HCEC 1CT (cell line): ENCODE measurements around the gene ADCY4.
A peak's percentile ranks its signal among the peaks of the same experiment; 100 is the strongest.

Experiments
- DNase-seq: peaks from one replicate; pipeline ENCODE4 v3.0.0-alpha.2; 2017

The ADCY4 gene

DNA sequence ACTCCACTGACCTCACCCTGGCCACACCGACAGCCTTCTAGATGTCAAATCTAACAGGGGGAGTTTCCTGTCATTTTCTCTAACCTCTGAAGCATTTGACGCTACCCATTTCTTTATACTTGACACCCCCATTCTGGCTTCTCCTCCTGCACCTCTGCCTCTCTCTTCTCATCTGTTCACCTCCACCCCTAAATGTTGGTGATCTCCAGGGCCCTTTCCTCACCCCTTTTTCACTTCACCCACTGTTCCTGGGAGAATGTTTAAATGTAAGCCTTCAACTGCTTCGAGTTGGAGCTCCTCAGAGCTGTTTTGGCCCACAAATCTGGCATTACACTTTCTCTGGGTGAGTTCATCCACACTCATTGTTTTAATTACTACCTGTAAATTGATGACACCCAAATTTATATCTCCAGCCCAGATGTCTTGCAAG, 63.0 kb downstream of the ADCY4 start:
- DNase-seq, result no peak

DNA sequence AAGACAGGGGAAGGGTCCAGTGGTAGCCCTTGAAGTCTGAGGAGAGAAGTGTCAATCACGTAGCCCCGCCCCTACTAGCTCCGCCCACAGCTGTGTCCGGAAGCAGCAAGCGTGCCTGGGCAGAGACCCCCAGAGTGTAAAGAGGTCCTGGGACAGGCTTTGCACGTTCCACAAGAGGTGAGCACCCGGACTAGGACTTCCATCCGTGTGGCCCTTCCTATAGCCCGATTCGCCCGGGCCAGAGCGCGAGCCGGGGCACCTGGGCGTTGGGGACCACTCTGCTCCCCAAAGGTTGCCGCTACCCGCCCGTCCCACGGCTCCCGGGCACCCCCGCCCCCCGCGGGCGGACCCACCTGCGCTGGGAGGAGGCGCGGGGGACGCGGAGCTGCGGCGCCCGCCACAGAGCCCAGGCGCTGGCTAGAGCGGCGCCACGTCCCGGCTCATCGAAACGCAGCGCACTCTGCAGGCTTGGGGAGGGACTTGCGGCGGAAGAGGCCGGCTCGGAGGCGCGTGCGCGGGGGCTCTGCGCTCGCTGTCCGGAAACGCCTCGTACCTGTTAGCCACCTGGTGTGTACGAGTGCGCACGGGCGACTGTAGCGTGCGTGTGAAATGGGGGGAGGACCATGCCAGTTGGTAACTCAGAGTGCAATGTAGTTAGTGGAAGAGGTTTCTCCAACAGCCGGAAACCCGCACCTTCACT, 63.6 kb downstream of the ADCY4 start, which contains the start of gene RABGGTA:
Gene RABGGTA (minus strand): TSS at position 464 of the 700 bp plus-strand sequence. CDS start 482 bp downstream, outside the sequence.
- DNase-seq, result peak; percentile 88

DNA sequence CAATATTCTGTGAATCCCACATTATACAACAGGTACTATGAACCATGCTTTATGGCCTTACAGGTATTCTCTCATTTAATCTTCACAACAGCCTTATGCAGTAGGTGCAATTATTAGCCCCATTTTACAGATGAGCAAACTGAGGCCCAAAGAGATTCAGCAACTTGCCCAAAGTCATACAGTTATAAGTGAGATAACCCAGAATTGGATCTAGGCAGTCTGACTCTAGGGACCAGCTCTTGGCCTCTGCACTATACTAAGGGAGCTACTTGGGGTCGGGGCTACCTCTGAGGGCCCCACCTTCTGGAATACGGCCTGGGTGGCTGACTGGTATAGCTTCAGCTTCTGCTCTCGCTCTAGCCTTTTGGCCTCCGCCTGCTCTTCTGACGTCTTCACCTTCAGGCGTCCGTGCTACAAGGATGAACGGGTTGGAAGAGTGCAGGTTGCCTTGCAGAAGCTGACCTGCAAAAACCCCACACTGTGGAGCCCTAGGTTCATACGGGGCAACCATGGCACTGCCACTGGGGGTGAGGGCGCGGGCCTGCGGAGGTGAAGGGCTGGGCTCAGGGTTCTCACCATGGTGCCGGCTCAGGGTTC, 64.2 kb downstream of the ADCY4 start:
- DNase-seq, result no peak

DNA sequence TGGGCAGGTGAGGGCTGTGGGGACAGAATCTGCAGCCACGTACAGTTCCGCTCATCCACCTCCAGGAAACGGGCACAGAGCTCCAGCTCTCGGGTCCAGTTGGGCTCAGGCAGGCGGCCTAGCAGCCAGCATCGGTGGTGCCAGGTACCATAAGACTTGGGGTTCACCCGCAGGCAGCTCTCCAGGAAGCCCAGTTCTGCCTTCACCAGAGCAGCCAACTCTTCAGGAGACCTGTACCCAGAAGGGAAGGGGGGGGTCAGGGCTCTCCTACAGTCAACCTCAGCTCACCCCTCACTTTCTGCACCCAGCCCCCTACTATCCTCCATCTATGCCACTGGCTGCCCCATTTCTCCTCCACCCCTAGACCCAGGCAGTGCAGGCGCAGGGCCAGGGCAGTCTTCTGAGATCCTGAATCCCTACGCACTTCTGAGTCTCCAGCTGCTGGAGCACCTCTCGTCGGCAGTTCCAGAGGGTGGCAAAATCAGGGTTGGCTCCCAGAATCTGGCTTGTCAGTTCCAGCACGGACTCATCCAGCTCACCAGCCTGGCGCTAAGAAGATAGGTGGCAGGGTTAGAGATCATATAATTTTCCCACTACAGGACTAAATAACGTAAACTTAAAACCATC, 64.8 kb downstream of the ADCY4 start:
- DNase-seq, result no peak

DNA sequence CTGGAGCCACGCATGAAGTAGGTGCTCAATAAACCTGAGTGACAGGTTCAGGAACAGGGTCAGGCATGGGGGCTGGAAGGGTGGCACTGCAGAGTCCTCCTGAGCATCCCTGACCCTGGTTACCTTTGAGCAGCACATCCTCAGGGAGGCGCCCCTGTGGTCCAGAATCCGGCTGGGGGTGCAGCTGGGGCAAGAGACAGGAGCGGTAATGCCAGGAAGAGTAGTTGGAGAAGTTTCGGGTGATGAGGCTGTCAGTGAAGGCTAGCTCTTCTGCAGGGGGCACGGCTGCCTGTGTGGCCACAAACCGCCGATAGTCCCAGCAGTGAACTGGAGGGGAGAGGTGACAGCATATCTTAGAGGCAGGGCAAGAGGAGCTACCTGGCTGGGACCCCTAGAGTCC, 65.5 kb downstream of the ADCY4 start:
- DNase-seq, result no peak
